HG02678 (cell line): ENCODE measurements around the gene POU2F1.

ENCODE experiments used
- ATAC-seq: cut with Tn5 transposase; IDR thresholded peaks from one replicate; pipeline ENCODE4 v1.9.1; 2021; ENCODE audit warnings: mild to moderate bottlenecking, moderate library complexity; ENCODE audit not compliant: unreplicated experiment

The POU2F1 gene

GRCh38 chr1:167438171-167439138, 217.8 kb downstream of the POU2F1 start:
- no peak for ATAC-seq

- no peak for ATAC-seq
Observed at GRCh38 chr1:167439301-167439988, 218.8 kb downstream of the POU2F1 start.

GRCh38 chr1:167440345-167440744, 219.7 kb downstream of the POU2F1 start:
- ATAC-seq = no peak

GRCh38 chr1:167440776-167441175, 220.1 kb downstream of the POU2F1 start:
- ATAC-seq = no peak

- no peak for ATAC-seq
Observed at GRCh38 chr1:167441222-167441621, 220.5 kb downstream of the POU2F1 start.

GRCh38 chr1:167442142-167442848, 221.6 kb downstream of the POU2F1 start:
- peak; percentile 93 for ATAC-seq

GRCh38 chr1:167442854-167443565, 222.3 kb downstream of the POU2F1 start:
- ATAC-seq = no peak

- no peak for ATAC-seq
Observed at GRCh38 chr1:167443757-167444156, 223.1 kb downstream of the POU2F1 start.

GRCh38 chr1:167446966-167447365, 226.3 kb downstream of the POU2F1 start:
- ATAC-seq = no peak

- ATAC-seq = peak; percentile 84
Observed at GRCh38 chr1:167447521-167448136, 226.9 kb downstream of the POU2F1 start.

- ATAC-seq = no peak
Observed at GRCh38 chr1:167450843-167451242, 230.2 kb downstream of the POU2F1 start.

GRCh38 chr1:167452483-167452882, 231.8 kb downstream of the POU2F1 start:
- no peak for ATAC-seq

GRCh38 chr1:167453123-167453522, 232.4 kb downstream of the POU2F1 start:
- ATAC-seq = no peak

GRCh38 chr1:167454304-167454893, 233.7 kb downstream of the POU2F1 start:
- no peak for ATAC-seq

GRCh38 chr1:167454894-167455785, 234.5 kb downstream of the POU2F1 start:
- peak; percentile 53 for ATAC-seq

- peak; percentile 42 for ATAC-seq
Observed at GRCh38 chr1:167455786-167456446, 235.2 kb downstream of the POU2F1 start.

- no peak for ATAC-seq
Observed at GRCh38 chr1:167456524-167456923, 235.8 kb downstream of the POU2F1 start.

GRCh38 chr1:167456926-167457325, 236.2 kb downstream of the POU2F1 start:
- no peak for ATAC-seq
